22Rv1 (cell line): ENCODE results near the gene PTCH2.

ENCODE experiments used
- ZFX ChIP-seq: fragments of 450-650 bp; IDR thresholded peaks from 2 replicates; pipeline ENCODE4 v1.6.1; 2017; ENCODE audit warnings: antibody characterized with exemption, borderline replicate concordance
- TF ChIP-seq, protein P1 (sequence below): fragments of 450-650 bp; IDR thresholded peaks from 2 replicates; pipeline ENCODE4 v1.5.1; 2017; ENCODE audit warnings: mild to moderate bottlenecking

- TF ChIP-seq, protein P1, sequence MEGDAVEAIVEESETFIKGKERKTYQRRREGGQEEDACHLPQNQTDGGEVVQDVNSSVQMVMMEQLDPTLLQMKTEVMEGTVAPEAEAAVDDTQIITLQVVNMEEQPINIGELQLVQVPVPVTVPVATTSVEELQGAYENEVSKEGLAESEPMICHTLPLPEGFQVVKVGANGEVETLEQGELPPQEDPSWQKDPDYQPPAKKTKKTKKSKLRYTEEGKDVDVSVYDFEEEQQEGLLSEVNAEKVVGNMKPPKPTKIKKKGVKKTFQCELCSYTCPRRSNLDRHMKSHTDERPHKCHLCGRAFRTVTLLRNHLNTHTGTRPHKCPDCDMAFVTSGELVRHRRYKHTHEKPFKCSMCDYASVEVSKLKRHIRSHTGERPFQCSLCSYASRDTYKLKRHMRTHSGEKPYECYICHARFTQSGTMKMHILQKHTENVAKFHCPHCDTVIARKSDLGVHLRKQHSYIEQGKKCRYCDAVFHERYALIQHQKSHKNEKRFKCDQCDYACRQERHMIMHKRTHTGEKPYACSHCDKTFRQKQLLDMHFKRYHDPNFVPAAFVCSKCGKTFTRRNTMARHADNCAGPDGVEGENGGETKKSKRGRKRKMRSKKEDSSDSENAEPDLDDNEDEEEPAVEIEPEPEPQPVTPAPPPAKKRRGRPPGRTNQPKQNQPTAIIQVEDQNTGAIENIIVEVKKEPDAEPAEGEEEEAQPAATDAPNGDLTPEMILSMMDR, result no peak
- TF ChIP-seq ZFX, result no peak
These were observed 67.7 kb downstream of the PTCH2 start, which contains the start of gene RPS8 for GRCh38 chr1:44775078-44775929.
